Measurements from ENCODE around the gene TBX18.

Gene TBX18

DNA sequence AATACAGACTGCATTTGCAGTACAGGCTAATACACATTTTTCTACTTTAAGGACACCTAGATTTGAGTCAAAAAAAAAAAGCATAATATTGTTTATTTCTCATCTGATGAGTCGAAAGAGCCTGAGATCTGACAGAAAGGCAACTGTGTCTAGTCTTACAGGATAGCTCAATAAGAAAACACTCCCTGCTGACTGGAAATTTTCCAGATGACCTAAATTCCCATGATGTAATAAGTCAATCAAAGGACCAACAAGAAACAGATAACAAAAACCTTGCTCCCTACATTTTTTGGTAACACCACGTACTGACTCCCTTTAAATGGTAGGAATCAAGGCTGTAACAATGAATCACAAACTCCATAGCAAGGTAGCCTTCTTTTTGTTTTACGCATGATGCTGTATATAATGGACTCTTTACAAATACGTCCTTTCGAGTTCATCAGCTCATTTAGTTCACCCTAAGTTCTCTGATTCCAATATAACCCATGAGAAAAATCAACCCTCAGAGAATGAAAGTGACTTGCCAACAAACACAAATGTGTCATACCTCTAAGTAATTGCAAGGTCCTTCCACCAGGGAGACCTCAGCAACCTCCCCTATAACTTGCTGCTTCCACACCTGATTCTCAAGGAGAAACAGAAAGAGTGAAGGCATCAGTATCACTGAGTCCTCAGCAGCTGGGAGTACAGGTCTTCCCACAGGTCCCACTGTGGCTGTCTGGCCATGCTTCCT is 12.1 kb downstream of the TBX18 start (continued):
- TF ChIP-seq, protein P1, sequence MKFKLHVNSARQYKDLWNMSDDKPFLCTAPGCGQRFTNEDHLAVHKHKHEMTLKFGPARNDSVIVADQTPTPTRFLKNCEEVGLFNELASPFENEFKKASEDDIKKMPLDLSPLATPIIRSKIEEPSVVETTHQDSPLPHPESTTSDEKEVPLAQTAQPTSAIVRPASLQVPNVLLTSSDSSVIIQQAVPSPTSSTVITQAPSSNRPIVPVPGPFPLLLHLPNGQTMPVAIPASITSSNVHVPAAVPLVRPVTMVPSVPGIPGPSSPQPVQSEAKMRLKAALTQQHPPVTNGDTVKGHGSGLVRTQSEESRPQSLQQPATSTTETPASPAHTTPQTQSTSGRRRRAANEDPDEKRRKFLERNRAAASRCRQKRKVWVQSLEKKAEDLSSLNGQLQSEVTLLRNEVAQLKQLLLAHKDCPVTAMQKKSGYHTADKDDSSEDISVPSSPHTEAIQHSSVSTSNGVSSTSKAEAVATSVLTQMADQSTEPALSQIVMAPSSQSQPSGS (tag by site-specific recombination; IDR thresholded peaks at IDR 0.05; ENCODE audit: low read depth) = 0 out of 2 replicates have a peak, but pooled peaks have one; percentile 54
- TF ChIP-seq ZNF521 (tag by site-specific recombination; IDR thresholded peaks at IDR 0.05) = no peak
- TF ChIP-seq ZNF24 (tag by site-specific recombination; IDR thresholded peaks at IDR 0.05) = 0 out of 2 replicates have a peak, but pooled peaks have one; percentile 27
- TF ChIP-seq PRDM1 (tag by site-specific recombination; IDR thresholded peaks at IDR 0.05) = peak; percentile 74; the same call in 1 of the 2 replicates
- no peak for TF ChIP-seq ZNF341 (tag by site-specific recombination; IDR thresholded peaks at IDR 0.05; ENCODE audit: low read depth)
- no peak for TF ChIP-seq BCL11B (tag by site-specific recombination; IDR thresholded peaks at IDR 0.05; ENCODE audit: low read depth)
- TF ChIP-seq, protein P2, sequence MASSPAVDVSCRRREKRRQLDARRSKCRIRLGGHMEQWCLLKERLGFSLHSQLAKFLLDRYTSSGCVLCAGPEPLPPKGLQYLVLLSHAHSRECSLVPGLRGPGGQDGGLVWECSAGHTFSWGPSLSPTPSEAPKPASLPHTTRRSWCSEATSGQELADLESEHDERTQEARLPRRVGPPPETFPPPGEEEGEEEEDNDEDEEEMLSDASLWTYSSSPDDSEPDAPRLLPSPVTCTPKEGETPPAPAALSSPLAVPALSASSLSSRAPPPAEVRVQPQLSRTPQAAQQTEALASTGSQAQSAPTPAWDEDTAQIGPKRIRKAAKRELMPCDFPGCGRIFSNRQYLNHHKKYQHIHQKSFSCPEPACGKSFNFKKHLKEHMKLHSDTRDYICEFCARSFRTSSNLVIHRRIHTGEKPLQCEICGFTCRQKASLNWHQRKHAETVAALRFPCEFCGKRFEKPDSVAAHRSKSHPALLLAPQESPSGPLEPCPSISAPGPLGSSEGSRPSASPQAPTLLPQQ (tag by site-specific recombination; IDR thresholded peaks at IDR 0.05) = 0 out of 2 replicates have a peak, but pooled peaks have one; percentile 17
- no peak for TF ChIP-seq GLIS2 (tag by site-specific recombination; IDR thresholded peaks at IDR 0.05)
- 0 out of 2 replicates have a peak, but pooled peaks have one; percentile 11 for TF ChIP-seq ZNF335 (tag by site-specific recombination; conservative IDR thresholded peaks at IDR 0.05)
- no peak for TF ChIP-seq ZNF146 (tag by site-specific recombination; IDR thresholded peaks at IDR 0.05)
- 0 out of 2 replicates have a peak, but pooled peaks have one; percentile 15 for TF ChIP-seq ZNF366 (tag by site-specific recombination; conservative IDR thresholded peaks at IDR 0.05)
- TF ChIP-seq ZNF311 (tag by site-specific recombination; IDR thresholded peaks at IDR 0.05; ENCODE audit: borderline replicate concordance) = no peak
- no peak for TF ChIP-seq ZSCAN16 (tag by site-specific recombination; IDR thresholded peaks at IDR 0.05)
- TF ChIP-seq, protein P3, sequence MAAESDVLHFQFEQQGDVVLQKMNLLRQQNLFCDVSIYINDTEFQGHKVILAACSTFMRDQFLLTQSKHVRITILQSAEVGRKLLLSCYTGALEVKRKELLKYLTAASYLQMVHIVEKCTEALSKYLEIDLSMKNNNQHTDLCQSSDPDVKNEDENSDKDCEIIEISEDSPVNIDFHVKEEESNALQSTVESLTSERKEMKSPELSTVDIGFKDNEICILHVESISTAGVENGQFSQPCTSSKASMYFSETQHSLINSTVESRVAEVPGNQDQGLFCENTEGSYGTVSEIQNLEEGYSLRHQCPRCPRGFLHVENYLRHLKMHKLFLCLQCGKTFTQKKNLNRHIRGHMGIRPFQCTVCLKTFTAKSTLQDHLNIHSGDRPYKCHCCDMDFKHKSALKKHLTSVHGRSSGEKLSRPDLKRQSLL (tag by site-specific recombination; IDR thresholded peaks at IDR 0.05) = no peak
- no peak for TF ChIP-seq HOXD13 (CRISPR knock-in tag; IDR thresholded peaks at IDR 0.05; ENCODE audit: borderline replicate concordance)
- TF ChIP-seq ZNF529 (tag by site-specific recombination; IDR thresholded peaks at IDR 0.05; ENCODE audit: insufficient replicate concordance) = no peak

DNA sequence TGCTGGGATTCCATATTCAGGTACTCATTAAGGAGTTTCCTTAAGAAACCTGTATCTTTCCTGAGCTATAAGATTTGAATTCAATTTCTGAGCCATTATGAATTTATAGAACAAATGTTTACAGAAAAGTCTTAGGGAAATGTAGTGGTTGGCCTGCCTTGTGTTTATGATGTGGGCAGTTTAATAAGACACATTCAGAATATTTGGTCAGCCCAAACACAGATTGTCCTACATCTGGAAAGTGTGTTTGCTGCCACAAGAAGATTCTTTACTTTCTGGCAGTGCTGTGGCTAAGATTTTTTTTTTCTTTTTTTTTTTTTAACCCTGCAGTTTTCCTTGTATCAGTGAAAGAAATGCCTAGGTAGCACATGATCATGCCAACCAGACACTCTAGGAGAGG is 15.2 kb downstream of the TBX18 start:
- POLR2A ChIA-PET = interaction anchor here (0.8 kb wide), 1 partner anchor 13 kb away, joined by 3 read pairs; no protein-coding TSS in a partner anchor
- H3K9me3 ChIP-seq (ENCODE audit: control insufficient read depth, insufficient read depth, low read depth, low read length) = no peaks in the 10 kb centered on the region
- H3K4me1 ChIP-seq (ENCODE audit: control insufficient read depth, insufficient read depth, low read length) = no peaks in the 10 kb centered on the region
- CTCF ChIA-PET = interaction anchor here (0.6 kb wide), 1 partner anchor 104 kb away, joined by 3 read pairs; no protein-coding TSS in a partner anchor
- no peak overlapping the region for H3K4me3 ChIP-seq (ENCODE audit: low read depth, low read length)
- no peak overlapping the region for H3K27ac ChIP-seq (ENCODE audit: extremely low read depth, low read depth, low read length)
- H3K36me3 ChIP-seq (ENCODE audit: control insufficient read depth in 2 of 2, insufficient read depth in 1 of 2, low read length in 2 of 2) = peaks cover 32 to 75% of the 10 kb centered on the region in 2 experiments
- TF ChIP-seq ZXDB (tag by site-specific recombination; IDR thresholded peaks at IDR 0.05) (no peak), ZNF423 (tag by site-specific recombination; IDR thresholded peaks at IDR 0.05) (no peak), EGR2 (tag by site-specific recombination; IDR thresholded peaks at IDR 0.05; ENCODE audit: low read depth) (no peak)
- TF ChIP-seq, protein P4, sequence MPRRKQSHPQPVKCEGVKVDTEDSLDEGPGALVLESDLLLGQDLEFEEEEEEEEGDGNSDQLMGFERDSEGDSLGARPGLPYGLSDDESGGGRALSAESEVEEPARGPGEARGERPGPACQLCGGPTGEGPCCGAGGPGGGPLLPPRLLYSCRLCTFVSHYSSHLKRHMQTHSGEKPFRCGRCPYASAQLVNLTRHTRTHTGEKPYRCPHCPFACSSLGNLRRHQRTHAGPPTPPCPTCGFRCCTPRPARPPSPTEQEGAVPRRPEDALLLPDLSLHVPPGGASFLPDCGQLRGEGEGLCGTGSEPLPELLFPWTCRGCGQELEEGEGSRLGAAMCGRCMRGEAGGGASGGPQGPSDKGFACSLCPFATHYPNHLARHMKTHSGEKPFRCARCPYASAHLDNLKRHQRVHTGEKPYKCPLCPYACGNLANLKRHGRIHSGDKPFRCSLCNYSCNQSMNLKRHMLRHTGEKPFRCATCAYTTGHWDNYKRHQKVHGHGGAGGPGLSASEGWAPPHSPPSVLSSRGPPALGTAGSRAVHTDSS (tag by site-specific recombination; IDR thresholded peaks at IDR 0.05) = no peak
- TF ChIP-seq, protein P5, sequence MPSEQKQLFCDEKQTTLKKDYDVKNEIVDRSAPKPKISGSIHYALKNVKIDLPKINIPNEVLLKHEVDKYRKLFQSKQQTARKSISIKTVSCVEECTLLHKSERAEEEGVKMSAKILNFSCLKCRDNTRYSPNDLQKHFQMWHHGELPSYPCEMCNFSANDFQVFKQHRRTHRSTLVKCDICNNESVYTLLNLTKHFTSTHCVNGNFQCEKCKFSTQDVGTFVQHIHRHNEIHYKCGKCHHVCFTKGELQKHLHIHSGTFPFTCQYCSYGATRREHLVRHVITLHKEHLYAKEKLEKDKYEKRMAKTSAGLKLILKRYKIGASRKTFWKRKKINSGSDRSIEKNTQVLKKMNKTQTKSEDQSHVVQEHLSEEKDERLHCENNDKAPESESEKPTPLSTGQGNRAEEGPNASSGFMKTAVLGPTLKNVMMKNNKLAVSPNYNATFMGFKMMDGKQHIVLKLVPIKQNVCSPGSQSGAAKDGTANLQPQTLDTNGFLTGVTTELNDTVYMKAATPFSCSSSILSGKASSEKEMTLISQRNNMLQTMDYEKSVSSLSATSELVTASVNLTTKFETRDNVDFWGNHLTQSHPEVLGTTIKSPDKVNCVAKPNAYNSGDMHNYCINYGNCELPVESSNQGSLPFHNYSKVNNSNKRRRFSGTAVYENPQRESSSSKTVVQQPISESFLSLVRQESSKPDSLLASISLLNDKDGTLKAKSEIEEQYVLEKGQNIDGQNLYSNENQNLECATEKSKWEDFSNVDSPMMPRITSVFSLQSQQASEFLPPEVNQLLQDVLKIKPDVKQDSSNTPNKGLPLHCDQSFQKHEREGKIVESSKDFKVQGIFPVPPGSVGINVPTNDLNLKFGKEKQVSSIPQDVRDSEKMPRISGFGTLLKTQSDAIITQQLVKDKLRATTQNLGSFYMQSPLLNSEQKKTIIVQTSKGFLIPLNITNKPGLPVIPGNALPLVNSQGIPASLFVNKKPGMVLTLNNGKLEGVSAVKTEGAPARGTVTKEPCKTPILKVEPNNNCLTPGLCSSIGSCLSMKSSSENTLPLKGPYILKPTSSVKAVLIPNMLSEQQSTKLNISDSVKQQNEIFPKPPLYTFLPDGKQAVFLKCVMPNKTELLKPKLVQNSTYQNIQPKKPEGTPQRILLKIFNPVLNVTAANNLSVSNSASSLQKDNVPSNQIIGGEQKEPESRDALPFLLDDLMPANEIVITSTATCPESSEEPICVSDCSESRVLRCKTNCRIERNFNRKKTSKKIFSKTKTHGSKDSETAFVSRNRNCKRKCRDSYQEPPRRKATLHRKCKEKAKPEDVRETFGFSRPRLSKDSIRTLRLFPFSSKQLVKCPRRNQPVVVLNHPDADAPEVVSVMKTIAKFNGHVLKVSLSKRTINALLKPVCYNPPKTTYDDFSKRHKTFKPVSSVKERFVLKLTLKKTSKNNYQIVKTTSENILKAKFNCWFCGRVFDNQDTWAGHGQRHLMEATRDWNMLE (tag by site-specific recombination; conservative IDR thresholded peaks at IDR 0.05; ENCODE audit: low read depth) = no peak
